Smooth muscle cell (in vitro differentiated cells): ENCODE measurements around the gene RUNX2. TPM values are rescaled to one million over a fixed set of nuclear protein-coding genes. Genes with fewer than 3 reads are reported as not detected.

Experiments used
- DNase-seq: peaks from one replicate; lab custom pipeline; 2025; ENCODE audit not compliant: unreplicated experiment; lab: John Stamatoyannopoulos, UW
- H2AFZ ChIP-seq: fragments of 200-600 bp; sonication (generic); 2 replicates; pipeline ENCODE4 v1.6.0; 2016; ENCODE audit warnings: antibody characterized with exemption, low read depth, mild to moderate bottlenecking
- H3F3A ChIP-seq: fragments of 200-600 bp; sonication (generic); 2 replicates; pipeline ENCODE4 v1.6.0; 2017; ENCODE audit warnings: antibody characterized with exemption, low read depth
- H3K27ac ChIP-seq: fragments of 200-600 bp; sonication (generic); 2 replicates; pipeline ENCODE4 v1.5.1; 2016; ENCODE audit warnings: low read depth, mild to moderate bottlenecking
- H3K27me3 ChIP-seq: fragments of 200-600 bp; sonication (generic); 2 replicates; pipeline ENCODE4 v1.6.1; 2016; ENCODE audit warnings: low read depth, mild to moderate bottlenecking
- H3K36me3 ChIP-seq: fragments of 200-600 bp; sonication (generic); 2 replicates; pipeline ENCODE4 v1.5.1; 2016; ENCODE audit warnings: low read depth
- H3K4me1 ChIP-seq: fragments of 200-600 bp; sonication (generic); 2 replicates; pipeline ENCODE4 v1.5.1; 2016; ENCODE audit warnings: low read depth
- H3K4me2 ChIP-seq: fragments of 200-600 bp; sonication (generic); 2 replicates; pipeline ENCODE4 v1.6.0; 2016; ENCODE audit warnings: mild to moderate bottlenecking
- H3K4me3 ChIP-seq: fragments of 200-600 bp; sonication (generic); 2 replicates; pipeline ENCODE4 v1.5.1; 2016; ENCODE audit warnings: mild to moderate bottlenecking
- H3K79me2 ChIP-seq: fragments of 200-600 bp; sonication (generic); 2 replicates; pipeline ENCODE4 v1.6.0; 2016; ENCODE audit warnings: low read depth, mild to moderate bottlenecking
- H3K9ac ChIP-seq: fragments of 200-600 bp; sonication (generic); 2 replicates; pipeline ENCODE4 v1.6.0; 2016; ENCODE audit warnings: low read depth
- H3K9me3 ChIP-seq: fragments of 200-600 bp; sonication (generic); replicated peaks from 2 replicates; pipeline ENCODE4 v1.5.1; 2016; ENCODE audit warnings: low read depth
- H4K20me1 ChIP-seq: fragments of 200-600 bp; sonication (generic); 2 replicates; pipeline ENCODE4 v1.6.0; 2016; ENCODE audit warnings: low read depth
- WGBS: methylation state at CpG from one replicate; pipeline ENCODE4 v1.1.7; 2016; ENCODE audit warnings: low lambda C conversion rate; 5-methylcytosine and 5-hydroxymethylcytosine counted together
- polyA plus RNA-seq: library from polyadenylated mRNA; unstranded; fragments of >200 nt; fragmentation: Nextera tagmentation; extraction: Ambion mirVana; gene quantifications from 2 replicates; pipeline ENCODE4 v1.2.1, GENCODE V29; 2016
- total RNA-seq: library from RNA; depleted of rRNA; stranded (reverse); fragments of >200 nt; gene quantifications from 2 replicates; pipeline ENCODE4 v1.2.3, GENCODE V29; 2014
- TF ChIP-seq, protein P1 (sequence below): fragments of 200-600 bp; sonication (generic); IDR thresholded peaks from 2 replicates; pipeline ENCODE4 v1.5.1; 2017; ENCODE audit warnings: borderline replicate concordance, mild to moderate bottlenecking, antibody characterized with exemption; ENCODE audit not compliant: insufficient read depth, poor library complexity, severe bottlenecking

Gene RUNX2
- total and polyA plus RNA-seq, 2 experiments from 2014 or later: 12.5 to 16.4 TPM

DNA sequence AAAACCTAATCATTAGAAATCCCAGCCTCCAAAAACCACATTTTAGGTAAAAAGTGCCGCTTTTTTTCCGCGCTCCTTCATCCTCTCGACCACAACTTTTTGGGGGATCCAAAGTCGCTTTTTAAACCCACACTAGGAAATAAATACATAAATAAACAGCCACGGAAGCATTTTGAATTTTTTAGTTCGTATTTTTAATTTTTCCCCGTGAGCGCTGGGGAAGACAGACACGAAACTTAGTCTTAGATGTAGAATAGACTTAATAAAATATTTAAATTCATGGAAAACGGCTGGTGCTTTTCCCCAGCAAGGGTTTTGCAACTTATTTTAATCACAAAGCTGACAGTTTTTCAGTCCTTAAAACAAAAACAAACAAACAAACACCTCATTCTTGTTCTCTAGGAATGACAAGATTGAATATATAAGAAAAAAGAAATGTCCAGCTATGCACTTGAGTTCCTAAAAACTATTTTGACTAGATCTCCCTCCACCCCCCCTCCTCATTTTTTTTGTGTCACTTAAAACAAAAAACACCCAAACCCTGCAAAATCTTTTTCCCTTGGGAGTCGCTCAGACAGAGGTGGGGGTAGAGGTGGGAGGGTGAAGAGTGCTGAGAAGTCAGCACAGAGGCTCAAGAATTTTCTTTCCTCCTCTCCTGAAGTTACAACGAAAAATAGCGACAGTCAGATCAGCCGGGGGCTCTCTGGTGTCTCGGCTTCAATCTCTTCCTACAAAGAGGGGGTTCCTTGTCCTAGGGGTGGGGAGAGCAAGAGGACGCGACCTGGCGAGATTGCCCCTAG is 93.0 kb downstream of the RUNX2 start:
- no peaks in the 10 kb centered on the region for H3K9me3 ChIP-seq
- peak overlapping the region; percentile 65 for H3K9ac ChIP-seq
- H3K36me3 ChIP-seq: no peaks in the 10 kb centered on the region
- 2% methylated on average over 19 of the region's 19 CpGs for WGBS
- peak overlapping the region; percentile 87 for H2AFZ ChIP-seq
- peaks cover 6% of the 10 kb centered on the region for H4K20me1 ChIP-seq
- H3K4me2 ChIP-seq: peak overlapping the region; percentile 89
- peak overlapping the region; percentile 83 for H3K27ac ChIP-seq
- no peaks in the 10 kb centered on the region for H3K27me3 ChIP-seq
- H3K79me2 ChIP-seq: peaks cover 52% of the 10 kb centered on the region
- TF ChIP-seq, protein P1, sequence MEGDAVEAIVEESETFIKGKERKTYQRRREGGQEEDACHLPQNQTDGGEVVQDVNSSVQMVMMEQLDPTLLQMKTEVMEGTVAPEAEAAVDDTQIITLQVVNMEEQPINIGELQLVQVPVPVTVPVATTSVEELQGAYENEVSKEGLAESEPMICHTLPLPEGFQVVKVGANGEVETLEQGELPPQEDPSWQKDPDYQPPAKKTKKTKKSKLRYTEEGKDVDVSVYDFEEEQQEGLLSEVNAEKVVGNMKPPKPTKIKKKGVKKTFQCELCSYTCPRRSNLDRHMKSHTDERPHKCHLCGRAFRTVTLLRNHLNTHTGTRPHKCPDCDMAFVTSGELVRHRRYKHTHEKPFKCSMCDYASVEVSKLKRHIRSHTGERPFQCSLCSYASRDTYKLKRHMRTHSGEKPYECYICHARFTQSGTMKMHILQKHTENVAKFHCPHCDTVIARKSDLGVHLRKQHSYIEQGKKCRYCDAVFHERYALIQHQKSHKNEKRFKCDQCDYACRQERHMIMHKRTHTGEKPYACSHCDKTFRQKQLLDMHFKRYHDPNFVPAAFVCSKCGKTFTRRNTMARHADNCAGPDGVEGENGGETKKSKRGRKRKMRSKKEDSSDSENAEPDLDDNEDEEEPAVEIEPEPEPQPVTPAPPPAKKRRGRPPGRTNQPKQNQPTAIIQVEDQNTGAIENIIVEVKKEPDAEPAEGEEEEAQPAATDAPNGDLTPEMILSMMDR: no peak
- no peak for DNase-seq
- H3K4me1 ChIP-seq: peaks cover 20% of the 10 kb centered on the region
- peaks cover 4% of the 10 kb centered on the region for H3F3A ChIP-seq
- peak overlapping the region; percentile 65 for H3K4me3 ChIP-seq

DNA sequence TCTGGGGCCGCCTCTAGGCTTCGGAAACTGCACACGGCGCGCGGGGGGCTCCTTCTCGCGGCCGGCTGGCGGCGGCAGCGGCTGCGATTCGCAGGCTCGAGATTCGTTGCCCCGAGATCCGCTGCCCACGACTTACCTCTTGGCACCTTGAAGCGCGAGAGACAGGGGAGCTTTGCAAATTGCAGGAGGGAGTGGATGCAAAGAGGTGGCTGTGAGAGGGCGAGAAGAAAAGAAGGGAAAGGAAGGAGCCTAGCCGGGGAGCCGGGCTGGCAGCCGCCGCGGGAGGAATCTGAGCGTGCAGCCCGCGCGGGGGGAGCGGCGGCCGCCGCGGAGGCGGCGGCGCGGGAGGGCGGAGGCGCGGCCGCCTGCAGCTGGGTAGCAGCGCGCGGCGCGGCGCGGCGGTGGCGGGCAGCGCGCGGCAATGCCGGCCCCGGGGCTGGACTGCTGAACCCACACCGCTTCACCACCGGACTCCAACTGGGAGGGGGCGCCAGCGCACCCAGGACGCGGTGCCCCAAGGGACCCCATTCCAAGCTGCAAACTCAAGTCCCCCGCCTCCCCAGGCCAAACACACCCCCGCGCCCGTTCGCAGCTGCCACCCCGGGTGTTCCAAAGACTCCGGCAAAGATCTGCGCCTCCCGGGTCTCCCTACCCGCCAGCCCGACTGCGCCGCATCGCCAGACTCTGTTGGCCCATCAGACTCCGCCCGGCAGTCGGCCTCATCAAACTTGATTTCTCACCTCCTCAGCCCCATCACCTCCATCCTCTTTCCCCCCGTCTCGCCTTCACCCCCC is 93.8 kb downstream of the RUNX2 start:
- Histone ChIP-seq H3F3A (peaks cover 4% of the 10 kb centered on the region), H3K36me3 (no peaks in the 10 kb centered on the region), H3K27me3 (no peaks in the 10 kb centered on the region), H3K4me2 (peak overlapping the region; percentile 89), H3K4me3 (peak overlapping the region; percentile 65), H3K4me1 (peaks cover 20% of the 10 kb centered on the region), H3K9ac (peak overlapping the region; percentile 65), H4K20me1 (peaks cover 6% of the 10 kb centered on the region), H3K79me2 (peaks cover 60% of the 10 kb centered on the region), H3K9me3 (no peaks in the 10 kb centered on the region), H3K27ac (peak overlapping the region; percentile 83), H2AFZ (peak overlapping the region; percentile 78)
- peak; percentile 55 for DNase-seq
- under 1% methylated on average over 39 of the region's 83 CpGs for WGBS
- TF ChIP-seq, protein P1: peak; percentile 2

DNA sequence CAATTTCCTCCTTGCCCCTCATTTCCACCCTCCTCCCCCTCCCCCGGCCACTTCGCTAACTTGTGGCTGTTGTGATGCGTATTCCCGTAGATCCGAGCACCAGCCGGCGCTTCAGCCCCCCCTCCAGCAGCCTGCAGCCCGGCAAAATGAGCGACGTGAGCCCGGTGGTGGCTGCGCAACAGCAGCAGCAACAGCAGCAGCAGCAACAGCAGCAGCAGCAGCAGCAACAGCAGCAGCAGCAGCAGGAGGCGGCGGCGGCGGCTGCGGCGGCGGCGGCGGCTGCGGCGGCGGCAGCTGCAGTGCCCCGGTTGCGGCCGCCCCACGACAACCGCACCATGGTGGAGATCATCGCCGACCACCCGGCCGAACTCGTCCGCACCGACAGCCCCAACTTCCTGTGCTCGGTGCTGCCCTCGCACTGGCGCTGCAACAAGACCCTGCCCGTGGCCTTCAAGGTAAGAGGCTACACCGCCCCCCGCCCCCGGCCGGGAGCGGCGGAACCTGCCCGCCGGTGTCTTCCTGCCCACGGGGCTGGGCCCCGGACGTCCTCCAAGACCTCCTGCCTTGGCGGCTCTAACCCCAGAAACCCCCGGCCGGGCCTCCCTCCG is 94.5 kb downstream of the RUNX2 start:
- H4K20me1 ChIP-seq: peaks cover 6% of the 10 kb centered on the region
- H3K9ac ChIP-seq: peak overlapping the region; percentile 39
- H2AFZ ChIP-seq: peak overlapping the region; percentile 78
- WGBS: under 1% methylated on average over 26 of the region's 55 CpGs
- no peaks in the 10 kb centered on the region for H3K27me3 ChIP-seq
- H3K27ac ChIP-seq: no peak overlapping the region
- TF ChIP-seq, protein P1: no peak
- H3F3A ChIP-seq: peaks cover 2% of the 10 kb centered on the region
- peaks cover 20% of the 10 kb centered on the region for H3K4me1 ChIP-seq
- H3K79me2 ChIP-seq: peaks cover 67% of the 10 kb centered on the region
- no peak for DNase-seq
- no peaks in the 10 kb centered on the region for H3K36me3 ChIP-seq
- H3K4me2 ChIP-seq: peak overlapping the region; percentile 89
- peak overlapping the region; percentile 65 for H3K4me3 ChIP-seq
- H3K9me3 ChIP-seq: no peaks in the 10 kb centered on the region
